ENCODE data around the gene NUDT16L1. TPM values are rescaled to one million over a fixed set of nuclear protein-coding genes. Genes with fewer than 3 reads are reported as not detected.
A peak's percentile ranks its signal among the peaks of the same experiment; 100 is the strongest.
"Not testable (repeated sequence)": the region's sequence is repeated elsewhere in the genome, so short reads cannot be mapped to it uniquely, and the experiment has no call there.

NUDT16L1 gene
- total RNA-seq, 1 experiment from 2014 or later: 33.8 TPM

DNA sequence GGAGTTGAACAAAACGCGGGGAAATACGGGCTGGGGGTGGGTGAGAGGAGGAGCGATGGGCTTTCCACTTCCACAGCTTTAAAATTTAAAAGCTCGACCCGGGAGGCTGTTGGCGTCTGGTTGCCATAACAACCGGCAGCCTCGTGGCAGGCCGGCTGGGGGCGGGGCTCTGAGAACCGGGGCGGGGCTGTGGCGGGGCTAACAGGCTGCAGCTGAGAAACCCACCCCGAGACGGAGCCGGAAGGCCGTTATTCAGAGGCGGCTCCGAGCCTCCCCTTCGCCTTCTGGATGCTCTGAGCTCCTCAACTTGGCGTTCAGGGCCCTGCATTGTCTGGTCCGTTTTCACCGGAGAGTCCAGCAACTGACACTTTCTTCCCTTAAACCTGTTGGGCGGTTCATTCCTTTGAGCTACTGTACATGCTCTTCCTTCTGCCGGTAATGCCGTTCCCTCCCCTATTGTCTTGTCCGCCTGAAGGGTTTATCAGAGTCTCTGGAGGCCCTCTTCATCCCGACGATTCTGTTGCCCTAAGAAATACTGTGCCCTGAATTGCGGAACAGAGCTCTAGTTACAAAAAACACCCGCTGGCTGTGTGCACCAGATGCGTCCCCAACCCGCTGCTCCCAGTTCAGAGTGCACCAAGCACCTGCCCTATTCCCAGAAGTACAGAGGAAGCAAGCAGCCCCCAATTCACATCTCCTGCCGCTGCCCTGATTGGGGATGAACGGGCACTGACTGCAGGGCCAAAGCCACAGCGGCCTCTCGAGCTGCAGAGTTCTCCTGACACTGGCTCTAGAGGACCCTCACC is 41.6 kb downstream of the NUDT16L1 start:
- no peaks in the 10 kb centered on the region for H3K9me3 ChIP-seq (ENCODE audit: low read depth, low read length, poor library complexity, severe bottlenecking)
- peaks cover under 1% of the 10 kb centered on the region for H3K36me3 ChIP-seq (ENCODE audit: insufficient read depth, low read length, poor library complexity, severe bottlenecking)
- H3K27ac ChIP-seq (ENCODE audit: low read depth, low read length, poor library complexity, severe bottlenecking): peak overlapping the region; percentile 86
- no TSS peak for BruUV-seq (replicated peaks)
- H3K4me3 ChIP-seq (ENCODE audit: low read depth, low read length, poor library complexity, severe bottlenecking): peak overlapping the region; percentile 96
- TF ChIP-seq EZH2 (IDR thresholded peaks at IDR 0.05; ENCODE audit: borderline replicate concordance, low read depth, low read length, poor library complexity, severe bottlenecking): no peak
- TF ChIP-seq, protein P1, sequence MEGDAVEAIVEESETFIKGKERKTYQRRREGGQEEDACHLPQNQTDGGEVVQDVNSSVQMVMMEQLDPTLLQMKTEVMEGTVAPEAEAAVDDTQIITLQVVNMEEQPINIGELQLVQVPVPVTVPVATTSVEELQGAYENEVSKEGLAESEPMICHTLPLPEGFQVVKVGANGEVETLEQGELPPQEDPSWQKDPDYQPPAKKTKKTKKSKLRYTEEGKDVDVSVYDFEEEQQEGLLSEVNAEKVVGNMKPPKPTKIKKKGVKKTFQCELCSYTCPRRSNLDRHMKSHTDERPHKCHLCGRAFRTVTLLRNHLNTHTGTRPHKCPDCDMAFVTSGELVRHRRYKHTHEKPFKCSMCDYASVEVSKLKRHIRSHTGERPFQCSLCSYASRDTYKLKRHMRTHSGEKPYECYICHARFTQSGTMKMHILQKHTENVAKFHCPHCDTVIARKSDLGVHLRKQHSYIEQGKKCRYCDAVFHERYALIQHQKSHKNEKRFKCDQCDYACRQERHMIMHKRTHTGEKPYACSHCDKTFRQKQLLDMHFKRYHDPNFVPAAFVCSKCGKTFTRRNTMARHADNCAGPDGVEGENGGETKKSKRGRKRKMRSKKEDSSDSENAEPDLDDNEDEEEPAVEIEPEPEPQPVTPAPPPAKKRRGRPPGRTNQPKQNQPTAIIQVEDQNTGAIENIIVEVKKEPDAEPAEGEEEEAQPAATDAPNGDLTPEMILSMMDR (conservative IDR thresholded peaks at IDR 0.05; ENCODE audit: low read depth, low read length): no peak
- DNase-seq (ENCODE audit: low spot score): peak; percentile 89
- CTCF ChIA-PET: interaction anchor here (0.6 to 1.0 kb wide), 2 partner anchors 15 to 110 kb away, joined by 4 read pairs; partner anchors contain the start of gene MGRN1
- intact Hi-C loops (cut with micrococcal nuclease; ENCODE audit: unreplicated experiment): no loop called here
- POLR2A ChIA-PET (ENCODE audit: low non-redundant PET): interaction anchor here (0.5 to 0.7 kb wide), 2 partner anchors 104 to 463 kb away, joined by 3 to 4 read pairs; no protein-coding TSS in a partner anchor
- no peaks in the 10 kb centered on the region for H3K27me3 ChIP-seq (replicated peaks; ENCODE audit: insufficient read depth, low read depth, low read length, poor library complexity)
- no peaks in the 10 kb centered on the region for H3K4me1 ChIP-seq (ENCODE audit: insufficient read depth, low read length, poor library complexity, severe bottlenecking)

DNA sequence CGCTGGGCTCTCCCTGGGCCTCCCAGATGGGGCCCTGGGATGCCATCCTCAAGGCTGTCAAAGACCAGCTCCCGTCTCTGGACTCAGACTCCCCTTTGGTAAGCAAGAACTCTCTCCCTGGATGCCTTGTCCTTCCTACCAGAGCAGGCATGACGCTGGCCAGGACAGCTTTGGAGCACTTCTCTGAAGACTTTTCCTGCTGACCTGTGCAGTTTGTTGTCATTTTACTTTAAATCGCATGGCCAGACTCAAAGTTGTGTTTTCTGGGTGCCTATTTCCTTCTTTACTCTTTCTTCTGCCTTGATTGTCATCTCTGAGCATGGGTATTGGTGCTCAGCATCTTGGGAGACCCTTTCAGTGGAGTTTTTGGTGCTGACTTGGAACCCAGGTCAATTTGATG is 43.2 kb downstream of the NUDT16L1 start:
- ChIA-PET CTCF (no interaction called here), POLR2A (ENCODE audit: low non-redundant PET) (no interaction called here)
- Histone ChIP-seq H3K36me3 (ENCODE audit: insufficient read depth, low read length, poor library complexity, severe bottlenecking) (no peaks in the 10 kb centered on the region), H3K9me3 (ENCODE audit: low read depth, low read length, poor library complexity, severe bottlenecking) (no peaks in the 10 kb centered on the region), H3K4me3 (ENCODE audit: low read depth, low read length, poor library complexity, severe bottlenecking) (no peak overlapping the region), H3K4me1 (ENCODE audit: insufficient read depth, low read length, poor library complexity, severe bottlenecking) (no peaks in the 10 kb centered on the region), H3K27ac (ENCODE audit: low read depth, low read length, poor library complexity, severe bottlenecking) (no peak overlapping the region), H3K27me3 (replicated peaks; ENCODE audit: insufficient read depth, low read depth, low read length, poor library complexity) (no peaks in the 10 kb centered on the region)
- intact Hi-C loops (cut with micrococcal nuclease; ENCODE audit: unreplicated experiment): no loop called here
- TF ChIP-seq, protein P1 (conservative IDR thresholded peaks at IDR 0.05; ENCODE audit: low read depth, low read length): no peak
- no peak for TF ChIP-seq EZH2 (IDR thresholded peaks at IDR 0.05; ENCODE audit: borderline replicate concordance, low read depth, low read length, poor library complexity, severe bottlenecking)
- BruUV-seq (replicated peaks): no TSS peak
- DNase-seq (ENCODE audit: low spot score): no peak

DNA sequence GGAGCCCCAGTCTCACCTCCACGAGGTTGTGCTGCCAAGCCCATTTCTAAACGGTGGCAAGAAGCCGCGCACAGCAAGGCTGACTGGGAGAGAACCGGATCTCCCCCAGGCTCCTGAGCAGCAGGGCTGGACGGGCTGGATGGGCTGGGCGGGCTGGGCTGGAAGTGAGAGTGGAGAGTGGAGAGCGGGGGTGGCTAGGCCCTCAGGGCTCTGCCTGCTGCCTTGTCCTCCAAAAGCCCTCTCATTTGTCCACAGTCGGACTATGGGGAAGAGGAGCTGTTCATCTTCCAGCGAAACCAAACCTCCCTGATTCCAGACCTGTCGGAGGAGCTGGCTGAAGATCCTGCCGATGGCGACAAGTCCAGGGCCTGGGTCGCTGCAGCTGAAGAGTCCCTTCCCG is 44.2 kb downstream of the NUDT16L1 start:
- ChIA-PET CTCF (no interaction called here), POLR2A (ENCODE audit: low non-redundant PET) (no interaction called here)
- no TSS peak for BruUV-seq (replicated peaks)
- Histone ChIP-seq H3K4me1 (ENCODE audit: insufficient read depth, low read length, poor library complexity, severe bottlenecking) (no peaks in the 10 kb centered on the region), H3K36me3 (ENCODE audit: insufficient read depth, low read length, poor library complexity, severe bottlenecking) (no peaks in the 10 kb centered on the region), H3K9me3 (ENCODE audit: low read depth, low read length, poor library complexity, severe bottlenecking) (no peaks in the 10 kb centered on the region), H3K4me3 (ENCODE audit: low read depth, low read length, poor library complexity, severe bottlenecking) (no peak overlapping the region), H3K27me3 (replicated peaks; ENCODE audit: insufficient read depth, low read depth, low read length, poor library complexity) (no peaks in the 10 kb centered on the region), H3K27ac (ENCODE audit: low read depth, low read length, poor library complexity, severe bottlenecking) (no peak overlapping the region)
- intact Hi-C loops (cut with micrococcal nuclease; ENCODE audit: unreplicated experiment): no loop called here
- no peak for TF ChIP-seq EZH2 (IDR thresholded peaks at IDR 0.05; ENCODE audit: borderline replicate concordance, low read depth, low read length, poor library complexity, severe bottlenecking)
- TF ChIP-seq, protein P1 (conservative IDR thresholded peaks at IDR 0.05; ENCODE audit: low read depth, low read length): no peak
- no peak for DNase-seq (ENCODE audit: low spot score)

DNA sequence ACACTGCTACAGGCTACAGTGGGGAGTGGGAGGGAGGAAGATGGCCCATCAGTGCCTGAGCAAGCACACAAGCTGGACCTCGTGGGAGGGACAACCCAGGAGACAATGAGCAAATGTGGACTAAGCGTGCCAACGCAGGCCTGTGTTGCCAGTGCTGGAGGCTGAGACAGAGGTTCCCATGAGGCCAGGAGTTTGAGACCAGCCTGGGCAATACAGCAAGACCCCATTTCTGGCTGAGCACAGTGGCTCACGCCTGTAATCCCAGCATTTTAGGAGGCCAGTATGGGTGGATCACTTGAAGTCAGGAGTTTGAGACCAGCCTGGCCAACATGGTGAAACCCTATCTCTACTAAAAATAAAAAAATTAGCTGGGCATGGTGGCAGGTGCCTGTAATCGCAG is 45.0 kb downstream of the NUDT16L1 start:
- H3K36me3 ChIP-seq (ENCODE audit: insufficient read depth, low read length, poor library complexity, severe bottlenecking); H3K27me3 ChIP-seq (replicated peaks; ENCODE audit: insufficient read depth, low read depth, low read length, poor library complexity); intact Hi-C loops (cut with micrococcal nuclease; ENCODE audit: unreplicated experiment); H3K9me3 ChIP-seq (ENCODE audit: low read depth, low read length, poor library complexity, severe bottlenecking); H3K4me3 ChIP-seq (ENCODE audit: low read depth, low read length, poor library complexity, severe bottlenecking); DNase-seq (ENCODE audit: low spot score); POLR2A ChIA-PET (ENCODE audit: low non-redundant PET); H3K4me1 ChIP-seq (ENCODE audit: insufficient read depth, low read length, poor library complexity, severe bottlenecking); BruUV-seq (replicated peaks); CTCF ChIA-PET; H3K27ac ChIP-seq (ENCODE audit: low read depth, low read length, poor library complexity, severe bottlenecking): not testable (repeated sequence)
